Astrocyte of the spinal cord (primary cell): ENCODE measurements around the gene DPP10.

ENCODE experiments used
- DNase-seq: peaks from one replicate; pipeline ENCODE4 v3.0.0; 2011; ENCODE audit warnings: low read depth, low spot score
- H3K4me3 ChIP-seq: 2 replicates; pipeline ENCODE4 v1.5.1; 2011; ENCODE audit warnings: low read depth, mild to moderate bottlenecking, low read length, moderate library complexity
- CTCF ChIP-seq: IDR thresholded peaks from 2 replicates; pipeline ENCODE4 v1.5.1; 2012; ENCODE audit warnings: low read depth, mild to moderate bottlenecking, low read length, inconsistent platforms
- in situ Hi-C: cut with HindIII; loops from 2 replicates; pipeline ENCODE4 v1.10.0; 2017; ENCODE audit warnings: low sequenced_read_pairs

Gene DPP10

DNA sequence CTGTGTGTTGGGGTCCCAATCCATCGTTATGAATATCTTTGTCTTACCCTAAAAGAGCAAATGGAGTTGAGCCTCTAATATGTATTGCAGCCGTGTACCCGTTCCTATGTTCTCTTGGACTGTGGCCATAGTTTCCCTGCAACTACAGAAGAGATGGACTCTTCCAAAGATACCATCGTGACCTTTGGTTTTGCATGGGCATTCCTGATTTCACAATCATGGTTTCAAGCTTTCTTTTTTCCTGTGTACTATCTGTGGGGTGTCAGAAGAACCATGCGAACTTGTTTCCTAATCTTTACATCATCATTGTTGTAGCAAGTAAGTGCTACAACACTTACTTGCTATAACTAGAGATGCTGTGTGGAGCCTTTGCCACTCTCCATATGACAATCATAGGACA lies 1295.7 kb downstream of the DPP10 start:
- no peak overlapping the region for H3K4me3 ChIP-seq
- in situ Hi-C loops: no loop called here
- no peak for DNase-seq
- TF ChIP-seq CTCF: no peak

GRCh38 chr2:115739574-115739973 lies 1297.1 kb downstream of the DPP10 start:
- DNase-seq: no peak
- TF ChIP-seq CTCF: no peak
- no peak overlapping the region for H3K4me3 ChIP-seq
- in situ Hi-C loops: no loop called here

DNA sequence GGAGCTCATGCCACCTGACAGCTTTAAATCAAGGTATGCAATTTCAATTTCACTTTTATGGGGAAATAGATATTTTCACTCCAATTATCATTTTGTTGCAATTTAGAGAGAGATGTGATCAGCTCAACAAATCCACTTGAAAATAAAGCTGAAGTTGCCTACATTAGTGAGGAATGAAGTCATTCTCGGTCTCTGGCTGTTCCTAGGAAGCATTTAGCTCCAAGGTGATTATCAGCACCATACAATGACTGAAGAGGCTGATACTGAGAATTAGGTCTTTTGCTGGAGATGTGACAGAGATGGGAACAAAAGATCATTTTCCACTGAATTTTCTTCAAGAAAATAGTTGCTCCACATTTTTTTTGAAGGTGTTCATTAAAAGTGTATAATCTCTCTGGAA lies 1303.7 kb downstream of the DPP10 start:
- no peak overlapping the region for H3K4me3 ChIP-seq
- TF ChIP-seq CTCF: no peak
- in situ Hi-C loops: no loop called here
- no peak for DNase-seq

DNA sequence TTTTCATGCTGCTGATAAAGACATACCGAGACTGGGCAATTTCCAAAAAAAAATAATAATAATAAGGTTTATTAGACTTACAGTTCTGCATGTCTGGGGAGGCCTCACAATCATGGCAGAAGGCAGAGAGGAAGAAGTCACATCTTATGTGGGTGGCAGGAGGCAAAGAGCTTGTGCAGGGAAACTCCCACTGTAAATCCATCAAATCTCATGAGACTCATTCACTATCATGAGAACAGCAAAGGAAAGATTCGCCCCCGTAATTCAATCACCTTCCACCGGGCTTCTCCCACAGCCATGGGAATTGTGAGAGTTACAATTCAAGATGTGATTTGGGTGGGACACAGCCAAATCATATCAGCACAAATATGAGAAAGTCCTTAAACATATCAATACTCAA lies 1314.8 kb downstream of the DPP10 start:
- DNase-seq: no peak
- in situ Hi-C loops: no loop called here
- no peak overlapping the region for H3K4me3 ChIP-seq
- TF ChIP-seq CTCF: no peak

GRCh38 chr2:115763601-115764000 lies 1321.2 kb downstream of the DPP10 start:
- no peak for DNase-seq
- in situ Hi-C loops: no loop called here

DNA sequence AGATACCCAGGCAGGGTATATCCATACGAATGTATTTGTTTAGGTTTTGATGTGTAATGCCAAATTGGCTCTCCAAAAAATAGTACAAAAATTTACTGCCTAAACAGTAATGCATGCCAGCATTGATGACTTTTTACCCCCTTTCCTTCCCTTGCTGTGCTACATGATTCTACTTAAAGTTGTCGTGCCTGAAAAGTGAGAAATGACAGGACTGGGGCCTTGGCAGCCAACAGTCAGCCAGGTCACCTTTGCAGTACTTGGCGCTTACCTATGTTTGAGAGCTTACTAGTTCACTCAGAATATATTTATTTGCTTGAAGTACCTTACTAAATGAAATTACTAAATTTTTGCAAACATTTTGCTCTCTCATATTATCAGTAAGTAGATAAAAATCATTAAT lies 1329.1 kb downstream of the DPP10 start:
- DNase-seq: no peak
- TF ChIP-seq CTCF: no peak
- no peak overlapping the region for H3K4me3 ChIP-seq

More at GRCh38 chr2:115763601-115764000, 1321.2 kb downstream of the DPP10 start:
- no peak for TF ChIP-seq CTCF
- no peak overlapping the region for H3K4me3 ChIP-seq

GRCh38 chr2:115774361-115774760 lies 1331.9 kb downstream of the DPP10 start:
- no peak overlapping the region for H3K4me3 ChIP-seq
- no peak for DNase-seq
- no peak for TF ChIP-seq CTCF
- in situ Hi-C loops: no loop called here

More for the DNA sequence above, 1329.1 kb downstream of the DPP10 start:
- in situ Hi-C loops: no loop called here
